HEK293T (cell line): ENCODE measurements around the gene IL2RA.

ENCODE experiments used
- ARNT ChIP-seq: fragments of 450-650 bp; IDR thresholded peaks from 2 replicates; pipeline ENCODE4 v1.6.1; 2017; ENCODE audit warnings: mild to moderate bottlenecking
- BHLHE40 ChIP-seq: fragments of 450-650 bp; IDR thresholded peaks from 2 replicates; pipeline ENCODE4 v1.6.1; 2016; ENCODE audit warnings: mild to moderate bottlenecking, moderate library complexity, borderline replicate concordance
- ELF4 ChIP-seq: fragments of 450-650 bp; IDR thresholded peaks from 2 replicates; pipeline ENCODE4 v1.6.1; 2017; ENCODE audit warnings: antibody characterized with exemption
- FOXA1 ChIP-seq: fragments of 450-650 bp; IDR thresholded peaks from 2 replicates; pipeline ENCODE4 v1.6.1; 2016; ENCODE audit warnings: mild to moderate bottlenecking
- FOXM1 ChIP-seq: fragments of 450-650 bp; IDR thresholded peaks from 2 replicates; pipeline ENCODE4 v1.6.1; 2017; ENCODE audit warnings: mild to moderate bottlenecking, borderline replicate concordance
- LEF1 ChIP-seq: fragments of 450-650 bp; IDR thresholded peaks from 2 replicates; pipeline ENCODE4 v1.6.1; 2017; ENCODE audit warnings: mild to moderate bottlenecking, borderline replicate concordance
- NFRKB ChIP-seq: fragments of 450-650 bp; IDR thresholded peaks from 2 replicates; pipeline ENCODE4 v1.6.1; 2016; ENCODE audit warnings: mild to moderate bottlenecking, moderate library complexity
- SP1 ChIP-seq: fragments of 450-650 bp; IDR thresholded peaks from 2 replicates; pipeline ENCODE4 v1.6.1; 2017
- TARDBP ChIP-seq: fragments of 450-650 bp; IDR thresholded peaks from 2 replicates; pipeline ENCODE4 v1.6.1; 2016

DNA sequence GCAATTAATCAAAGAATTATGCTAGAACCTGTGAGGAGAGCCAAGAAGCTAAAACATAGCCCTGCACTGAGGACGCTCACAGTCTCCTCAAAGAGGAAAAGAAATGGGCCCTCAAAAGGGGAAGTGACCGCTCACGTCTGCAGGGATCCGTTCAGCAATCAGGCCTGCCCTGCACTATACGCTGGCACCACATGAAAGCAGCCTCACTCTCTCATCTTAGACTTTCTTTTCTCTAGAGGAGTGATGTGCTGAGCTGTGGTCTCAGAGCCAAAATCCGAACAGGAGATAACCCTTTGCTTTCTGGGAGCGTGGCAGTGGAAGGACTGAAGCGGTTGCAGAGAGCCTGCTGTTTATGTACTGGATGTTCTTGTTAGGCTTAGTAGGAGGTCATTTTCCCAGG, 6.3 kb upstream of the IL2RA start:
- TF ChIP-seq FOXM1 (no peak), ARNT (no peak), BHLHE40 (no peak), FOXA1 (no peak), LEF1 (no peak), TARDBP (no peak), ELF4 (no peak), SP1 (no peak), NFRKB (no peak)
